Ammon's horn (tissue), 1 donor: ENCODE measurements around the gene RBM17.
A peak's percentile ranks its signal among the peaks of the same experiment; 100 is the strongest.
"Not testable (repeated sequence)": the region's sequence is repeated elsewhere in the genome, so short reads cannot be mapped to it uniquely, and the experiment has no call there.

ENCODE experiments used
- DNase-seq: peaks from one replicate; pipeline ENCODE4 v3.0.0-alpha.2; 2016; ENCODE audit warnings: low spot score

The RBM17 gene

GRCh38 chr10:6136215-6137201 lies 47.7 kb downstream of the RBM17 start:
- DNase-seq = no peak

- no peak for DNase-seq
Measured at GRCh38 chr10:6138456-6138855, 49.6 kb downstream of the RBM17 start.

- no peak for DNase-seq
Measured at GRCh38 chr10:6139470-6139869, 50.6 kb downstream of the RBM17 start.

GRCh38 chr10:6140141-6140841 lies 51.5 kb downstream of the RBM17 start:
- DNase-seq = no peak

- no peak for DNase-seq
Measured at GRCh38 chr10:6140965-6141295, 52.1 kb downstream of the RBM17 start.

- DNase-seq = peak; percentile 51
Measured at GRCh38 chr10:6141296-6142151, 52.7 kb downstream of the RBM17 start.

GRCh38 chr10:6142186-6142585 lies 53.4 kb downstream of the RBM17 start:
- DNase-seq = not testable (repeated sequence)

GRCh38 chr10:6142644-6143043 lies 53.8 kb downstream of the RBM17 start:
- DNase-seq = no peak

GRCh38 chr10:6143181-6143580 lies 54.3 kb downstream of the RBM17 start:
- DNase-seq = no peak

GRCh38 chr10:6144406-6145165 lies 55.8 kb downstream of the RBM17 start:
- DNase-seq = peak; percentile 93

GRCh38 chr10:6145166-6145987 lies 56.5 kb downstream of the RBM17 start:
- DNase-seq = no peak

- DNase-seq = no peak
Measured at GRCh38 chr10:6146013-6146785, 57.4 kb downstream of the RBM17 start.

- no peak for DNase-seq
Measured at GRCh38 chr10:6146921-6147320, 58.1 kb downstream of the RBM17 start.

- no peak for DNase-seq
Measured at GRCh38 chr10:6148251-6148701, 59.4 kb downstream of the RBM17 start.

GRCh38 chr10:6148908-6149307 lies 60.1 kb downstream of the RBM17 start:
- DNase-seq = no peak

GRCh38 chr10:6151087-6151977 lies 62.5 kb downstream of the RBM17 start:
- peak; percentile 89 for DNase-seq

GRCh38 chr10:6153845-6154244 lies 65.0 kb downstream of the RBM17 start:
- no peak for DNase-seq

- no peak for DNase-seq
Measured at GRCh38 chr10:6154566-6154965, 65.7 kb downstream of the RBM17 start.

- no peak for DNase-seq
Measured at GRCh38 chr10:6158276-6158675, 69.4 kb downstream of the RBM17 start.
